Esophagus muscularis mucosa (tissue), 4 donors: ENCODE results near the gene AMN1. TPM values are rescaled to one million over a fixed set of nuclear protein-coding genes. Genes with fewer than 3 reads are reported as not detected.

Experiments used
- DNase-seq: peaks from one replicate; pipeline ENCODE4 v3.0.0-alpha.2; 2017; ENCODE audit errors: extremely low spot score
- H3K27ac ChIP-seq, 4 donors: fragments of 200-600 bp; sonication (generic); replicated peaks in 1 of 4; 1 replicate in 3 of 4; 2 replicates in 1 of 4; pipeline ENCODE4 v1.5.1; 2016 to 2019; ENCODE audit warnings: mild to moderate bottlenecking in 1 of 4
- H3K27me3 ChIP-seq, 4 donors: fragments of 200-600 bp; sonication (generic); one replicate each; pipeline versions ENCODE4 v1.5.1 to v1.6.0; 2016 to 2019
- H3K36me3 ChIP-seq, 4 donors: fragments of 200-600 bp; sonication (generic); one replicate each; pipeline ENCODE4 v1.5.1; 2016 to 2019
- H3K4me1 ChIP-seq, 4 donors: fragments of 200-600 bp; sonication (generic); one replicate each; pipeline ENCODE4 v1.5.1; 2016 to 2019
- H3K4me3 ChIP-seq, 4 donors: fragments of 200-600 bp; sonication (generic); 1 replicate in 2 of 4; 2 replicates in 2 of 4; pipeline ENCODE4 v1.5.1; 2016 to 2019; ENCODE audit warnings: mild to moderate bottlenecking in 4 of 4, moderate library complexity in 1 of 4
- H3K9me3 ChIP-seq, 4 donors: fragments of 200-600 bp; sonication (generic); 1 replicate in 3 of 4; 2 replicates in 1 of 4; pipeline ENCODE4 v1.5.1; 2016 to 2019
- EP300 ChIP-seq: sonication (generic); formaldehyde crosslinking; IDR thresholded peaks from one replicate; pipeline ENCODE4 v1.6.1; 2017; ENCODE audit warnings: antibody characterized with exemption
- POLR2A ChIP-seq: fragments of 450-650 bp; IDR thresholded peaks from one replicate; pipeline ENCODE4 v1.6.1; 2017; ENCODE audit warnings: antibody characterized with exemption, moderate library complexity, mild to moderate bottlenecking, low read depth
- POLR2AphosphoS5 ChIP-seq, 2 donors: sonication (generic); formaldehyde crosslinking; IDR thresholded peaks; one replicate each; pipeline ENCODE4 v1.6.1; 2017; ENCODE audit warnings: antibody characterized with exemption in 2 of 2
- WGBS: methylation state at CpG from one replicate; pipeline ENCODE4 v1.1.5; 2018; 5-methylcytosine and 5-hydroxymethylcytosine counted together
- intact Hi-C: fragments of 100-400 bp; cut with DNase I; formaldehyde crosslinking; loops from one replicate; pipeline ENCODE4 v1.15.1; 2023
- small RNA-seq, 3 donors: library from RNA; depleted of rRNA; stranded (forward); fragments of <200 nt; gene quantifications; one replicate each; pipeline ENCODE3, GENCODE V24; 2016
- total RNA-seq, 4 donors: library from RNA; depleted of rRNA; stranded (reverse); fragments of >200 nt; gene quantifications; one replicate each; pipeline versions ENCODE4 v1.1.0 to v1.2.1, GENCODE V29; 2016
- TF ChIP-seq, protein P1 (sequence below), 3 experiments: fragments of 200-600 bp in 2 of 3; fragments of 450-650 bp in 1 of 3; sonication (generic) in 2 of 3; IDR thresholded peaks; one replicate each; pipeline ENCODE4 v1.5.1; 2017 to 2019; ENCODE audit warnings: antibody characterized with exemption in 3 of 3, mild to moderate bottlenecking in 2 of 3, moderate library complexity in 1 of 3

Gene AMN1
- total RNA-seq, 4 donors from 2014 or later = 9.4 to 17.1 (median 11.1) TPM

- intact Hi-C loops = no loop called here
- no peak for DNase-seq
- Histone ChIP-seq H3K36me3 (no peaks in the 10 kb centered on the region), H3K27ac (no peak overlapping the region), H3K9me3 (no peaks in the 10 kb centered on the region), H3K4me3 (no peak overlapping the region), H3K27me3 (no peaks in the 10 kb centered on the region), H3K4me1 (peaks cover 11 to 17% (median 13%) of the 10 kb centered on the region in 4 donors)
- no peak for TF ChIP-seq POLR2A
- no peak for TF ChIP-seq EP300
- TF ChIP-seq POLR2AphosphoS5 (IDR thresholded peaks at IDR 0.05) = no peak
- TF ChIP-seq, protein P1, sequence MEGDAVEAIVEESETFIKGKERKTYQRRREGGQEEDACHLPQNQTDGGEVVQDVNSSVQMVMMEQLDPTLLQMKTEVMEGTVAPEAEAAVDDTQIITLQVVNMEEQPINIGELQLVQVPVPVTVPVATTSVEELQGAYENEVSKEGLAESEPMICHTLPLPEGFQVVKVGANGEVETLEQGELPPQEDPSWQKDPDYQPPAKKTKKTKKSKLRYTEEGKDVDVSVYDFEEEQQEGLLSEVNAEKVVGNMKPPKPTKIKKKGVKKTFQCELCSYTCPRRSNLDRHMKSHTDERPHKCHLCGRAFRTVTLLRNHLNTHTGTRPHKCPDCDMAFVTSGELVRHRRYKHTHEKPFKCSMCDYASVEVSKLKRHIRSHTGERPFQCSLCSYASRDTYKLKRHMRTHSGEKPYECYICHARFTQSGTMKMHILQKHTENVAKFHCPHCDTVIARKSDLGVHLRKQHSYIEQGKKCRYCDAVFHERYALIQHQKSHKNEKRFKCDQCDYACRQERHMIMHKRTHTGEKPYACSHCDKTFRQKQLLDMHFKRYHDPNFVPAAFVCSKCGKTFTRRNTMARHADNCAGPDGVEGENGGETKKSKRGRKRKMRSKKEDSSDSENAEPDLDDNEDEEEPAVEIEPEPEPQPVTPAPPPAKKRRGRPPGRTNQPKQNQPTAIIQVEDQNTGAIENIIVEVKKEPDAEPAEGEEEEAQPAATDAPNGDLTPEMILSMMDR (IDR thresholded peaks at IDR 0.05) = no peak
- WGBS = 78% methylated on average over 7 of the region's 7 CpGs
Observed at GRCh38 chr12:31626270-31626995, 102.4 kb downstream of the AMN1 start.

DNA sequence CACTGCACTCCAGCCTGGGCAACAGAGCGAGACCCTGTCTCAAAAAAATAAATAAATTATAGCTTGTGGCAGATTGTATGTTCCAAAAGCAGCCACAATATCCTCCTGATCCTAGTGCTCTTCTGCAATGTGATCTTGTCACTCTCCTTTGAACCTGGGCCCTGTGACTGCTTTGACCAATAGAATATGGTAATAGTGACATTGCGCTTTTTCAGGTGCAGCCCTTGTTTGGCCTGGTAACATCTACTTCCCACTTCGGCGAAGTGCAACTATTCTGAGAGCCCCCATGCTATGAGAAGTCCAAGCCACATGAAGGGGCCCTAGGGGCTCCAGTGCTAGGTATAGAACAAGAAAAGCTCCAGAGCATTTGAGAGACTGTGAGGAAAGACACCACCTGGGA, 106.8 kb downstream of the AMN1 start:
- Histone ChIP-seq H3K4me3 (no peak overlapping the region), H3K27ac (no peak overlapping the region), H3K9me3 (no peaks in the 10 kb centered on the region), H3K4me1 (no peaks in the 10 kb centered on the region), H3K27me3 (no peaks in the 10 kb centered on the region), H3K36me3 (no peaks in the 10 kb centered on the region)
- WGBS = 100% methylated on average over 4 of the region's 4 CpGs
- intact Hi-C loops = no loop called here
- TF ChIP-seq, protein P1 (IDR thresholded peaks at IDR 0.05) = no peak
- TF ChIP-seq EP300 = no peak
- no peak for TF ChIP-seq POLR2AphosphoS5 (IDR thresholded peaks at IDR 0.05)
- no peak for DNase-seq

Small RNA genes lying within 50 kb of the gene (small RNA-seq; reads per million reads assigned to genes)
- gene AC023157.2 = 0 reads per million in 3 donors

Other genes starting within 250 kb of the AMN1 start
- gene DENND5B, start 137.9 kb downstream of the AMN1 start, total RNA-seq = 10 to 100 TPM; 15.7 to 19.1 (median 18.5) TPM
- gene ETFBKMT, start 69.3 kb downstream of the AMN1 start, total RNA-seq = 1 to 10 TPM in 3 of 4 donors, under 1 TPM in 1; 0.83 to 5.1 (median 2.9) TPM
- gene RESF1, start 230.4 kb upstream of the AMN1 start, total RNA-seq = 10 to 100 TPM; 28.3 to 36.2 (median 32.8) TPM